HG03575 (cell line): ENCODE measurements around the gene ILKAP.

Source experiments
- ATAC-seq: cut with Tn5 transposase; IDR thresholded peaks from one replicate; pipeline ENCODE4 v1.9.1; 2021; ENCODE audit not compliant: unreplicated experiment, insufficient number of reproducible peaks, low FRiP score; ENCODE audit errors: extremely low read depth

The ILKAP gene

GRCh38 chr2:238238311-238238765 lies 34.8 kb upstream of the ILKAP start:
- no peak for ATAC-seq

DNA sequence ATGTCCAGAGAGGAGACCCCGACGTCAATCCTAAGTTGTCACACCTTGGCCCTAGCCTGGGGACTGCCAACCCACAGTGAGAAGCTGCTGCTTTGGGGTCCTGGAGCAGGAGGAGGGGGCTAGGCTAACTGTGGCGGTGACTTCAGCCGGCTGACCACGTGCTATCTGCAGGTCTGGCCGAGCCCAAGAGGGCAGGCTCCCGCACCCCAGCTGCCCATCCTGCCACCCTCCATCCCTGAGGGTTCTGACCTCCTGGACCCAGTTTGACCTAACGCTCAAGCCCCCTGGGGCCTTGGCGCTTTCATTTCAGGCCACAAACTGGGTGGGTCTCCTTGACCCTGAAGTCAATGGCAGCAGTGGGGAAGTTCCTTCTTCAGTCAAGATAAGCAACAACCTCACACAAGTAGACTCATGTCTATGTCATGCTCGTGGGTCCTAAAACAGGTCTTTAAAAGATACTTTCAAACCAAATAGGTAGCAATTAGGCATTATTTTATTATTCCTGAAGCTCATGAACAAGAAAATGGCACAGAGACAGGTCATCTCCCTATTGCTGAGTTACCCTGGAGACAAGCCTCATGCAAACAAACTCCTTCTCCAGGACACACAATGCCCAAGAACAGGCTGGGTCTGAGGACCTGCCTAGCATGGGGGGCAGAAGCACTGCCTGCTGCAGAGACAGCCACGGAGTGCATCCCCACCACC lies 34.1 kb upstream of the ILKAP start:
- no peak for ATAC-seq

- ATAC-seq: no peak
Observed at GRCh38 chr2:238236571-238236970, 33.1 kb upstream of the ILKAP start.

DNA sequence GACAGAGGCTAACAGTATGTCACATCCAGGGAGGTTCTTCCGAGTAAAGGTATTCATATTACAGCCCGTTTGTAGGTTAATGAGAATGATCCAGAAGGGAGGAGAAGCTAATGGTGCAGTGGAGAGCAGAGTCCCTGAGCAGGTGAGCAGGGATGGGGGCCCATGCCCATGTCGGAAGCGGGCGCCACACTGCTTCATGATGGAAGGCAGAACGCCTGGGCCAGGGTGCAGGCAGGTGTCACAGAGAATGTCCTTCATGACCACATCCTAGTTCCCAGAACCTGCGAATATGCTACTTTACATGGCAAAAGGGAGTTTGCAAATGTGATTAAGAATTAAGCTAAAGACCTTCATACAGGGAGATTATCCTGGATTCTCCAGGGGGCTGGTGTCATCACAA lies 32.4 kb upstream of the ILKAP start:
- no peak for ATAC-seq

DNA sequence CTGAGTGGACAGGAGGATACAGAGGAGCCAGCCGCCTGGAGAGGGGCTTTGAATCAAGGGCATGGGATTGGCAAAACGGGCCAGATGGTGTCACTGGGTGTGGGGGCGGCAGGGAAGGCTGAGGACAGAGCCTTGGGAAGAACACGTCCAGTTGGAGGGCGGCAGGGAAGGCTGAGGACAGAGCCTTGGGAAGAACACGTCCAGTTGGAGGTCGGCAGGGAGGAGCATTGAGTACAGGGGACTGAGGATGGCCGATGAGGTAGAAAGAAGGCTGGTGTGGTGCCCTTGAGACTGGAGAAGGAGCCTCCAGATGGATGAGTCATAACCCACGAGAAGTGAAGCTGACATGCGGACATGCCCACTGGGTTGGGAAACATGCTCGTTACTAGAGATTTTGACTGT lies 31.8 kb upstream of the ILKAP start:
- no peak for ATAC-seq

DNA sequence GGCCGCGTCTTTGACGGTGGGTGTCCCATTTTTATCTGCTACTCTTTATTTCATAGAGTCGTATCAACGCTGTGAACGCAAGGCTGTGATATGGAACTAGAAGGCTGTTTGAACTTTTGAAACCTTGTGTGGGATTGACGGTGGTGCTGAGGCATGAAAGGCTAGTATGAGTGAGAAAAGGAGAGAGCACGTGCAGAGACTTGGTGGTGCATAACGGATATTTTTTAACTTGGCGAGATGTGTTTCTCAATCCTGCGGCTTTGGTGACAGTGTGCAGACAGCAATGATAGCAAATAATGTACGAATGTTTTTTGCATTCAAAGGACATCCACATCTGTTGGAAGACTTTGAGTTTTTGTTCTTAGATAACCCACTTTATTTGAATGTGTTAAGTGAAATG lies 30.1 kb upstream of the ILKAP start:
- no peak for ATAC-seq

DNA sequence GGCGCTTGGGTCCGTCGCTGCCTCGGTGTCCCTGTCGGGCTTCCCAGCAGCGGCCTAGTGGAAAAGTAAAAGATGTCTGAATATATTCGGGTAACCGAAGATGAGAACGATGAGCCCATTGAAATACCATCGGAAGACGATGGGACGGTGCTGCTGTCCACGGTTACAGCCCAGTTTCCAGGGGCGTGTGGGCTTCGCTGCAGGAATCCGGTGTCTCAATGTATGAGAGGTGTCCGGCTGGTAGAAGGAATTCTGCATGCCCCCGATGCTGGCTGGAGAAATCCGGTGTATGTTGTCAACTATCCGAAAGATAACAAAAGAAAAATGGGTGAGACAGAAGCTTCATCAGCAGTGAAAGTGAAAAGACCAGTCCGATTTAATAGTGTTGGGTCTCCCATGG lies 28.3 kb upstream of the ILKAP start:
- ATAC-seq: no peak

- no peak for ATAC-seq
Observed at GRCh38 chr2:238231251-238231793, 27.8 kb upstream of the ILKAP start.

- no peak for ATAC-seq
Observed at GRCh38 chr2:238230699-238231098, 27.2 kb upstream of the ILKAP start.

DNA sequence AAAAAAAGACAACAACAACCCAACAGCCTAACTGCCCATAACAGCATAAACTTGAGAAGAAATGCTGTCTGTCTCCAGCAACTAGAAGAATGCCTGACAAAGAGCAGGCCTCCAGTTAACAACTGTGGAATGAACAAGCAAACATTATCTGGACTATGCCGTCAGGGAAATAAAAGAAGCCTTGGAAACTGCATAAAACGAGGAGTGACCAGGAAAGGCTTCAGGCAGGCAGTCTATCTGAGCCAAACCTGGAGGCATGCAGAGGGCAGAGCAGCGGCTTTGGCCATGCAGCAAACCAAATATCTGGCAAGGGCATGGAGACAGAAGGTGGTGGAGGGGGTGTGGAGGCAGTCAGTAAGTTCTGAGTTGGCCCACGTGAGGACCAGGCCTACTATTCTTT lies 25.2 kb upstream of the ILKAP start:
- no peak for ATAC-seq

- no peak for ATAC-seq
Observed at GRCh38 chr2:238227587-238228032, 24.1 kb upstream of the ILKAP start.

- no peak for ATAC-seq
Observed at GRCh38 chr2:238226698-238227586, 23.4 kb upstream of the ILKAP start.

- ATAC-seq: no peak
Observed at GRCh38 chr2:238225911-238226697, 22.6 kb upstream of the ILKAP start.

GRCh38 chr2:238225121-238225520 lies 21.6 kb upstream of the ILKAP start:
- no peak for ATAC-seq

DNA sequence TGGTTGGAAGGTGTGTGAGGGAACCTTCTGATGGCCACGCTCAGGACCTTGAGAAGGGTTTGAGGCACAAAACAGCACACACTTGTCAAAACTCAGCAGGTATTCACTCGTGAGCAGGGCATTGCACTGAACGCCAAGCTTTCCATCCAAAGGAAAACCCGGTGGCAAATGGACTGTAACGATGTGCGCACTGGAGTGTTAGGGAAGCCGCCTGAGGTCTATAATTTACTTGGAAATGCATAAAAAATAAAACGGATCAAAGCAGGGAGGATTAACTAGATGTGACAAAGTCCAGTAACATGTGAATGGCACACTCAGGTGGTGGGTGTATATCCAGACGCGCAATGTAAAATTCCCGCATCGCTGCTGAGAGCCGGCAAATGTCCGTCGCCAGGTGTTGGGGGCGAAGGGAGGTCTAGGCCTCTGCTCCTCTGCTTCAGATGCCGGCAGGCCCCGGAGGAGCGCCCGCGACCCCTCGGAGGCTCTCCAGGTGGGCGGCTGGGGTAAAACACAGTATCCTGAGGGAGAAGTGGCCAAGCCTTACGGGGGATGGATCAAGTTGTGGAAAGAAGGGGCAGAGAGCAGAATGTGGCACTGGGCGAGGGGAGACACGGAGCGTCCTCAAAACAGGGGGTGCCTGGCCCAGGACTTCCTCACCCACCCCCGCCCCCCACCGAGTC lies 21.0 kb upstream of the ILKAP start:
- ATAC-seq: no peak

- no peak for ATAC-seq
Observed at GRCh38 chr2:238220892-238221521, 17.5 kb upstream of the ILKAP start.

GRCh38 chr2:238220274-238220891 lies 16.9 kb upstream of the ILKAP start:
- no peak for ATAC-seq

DNA sequence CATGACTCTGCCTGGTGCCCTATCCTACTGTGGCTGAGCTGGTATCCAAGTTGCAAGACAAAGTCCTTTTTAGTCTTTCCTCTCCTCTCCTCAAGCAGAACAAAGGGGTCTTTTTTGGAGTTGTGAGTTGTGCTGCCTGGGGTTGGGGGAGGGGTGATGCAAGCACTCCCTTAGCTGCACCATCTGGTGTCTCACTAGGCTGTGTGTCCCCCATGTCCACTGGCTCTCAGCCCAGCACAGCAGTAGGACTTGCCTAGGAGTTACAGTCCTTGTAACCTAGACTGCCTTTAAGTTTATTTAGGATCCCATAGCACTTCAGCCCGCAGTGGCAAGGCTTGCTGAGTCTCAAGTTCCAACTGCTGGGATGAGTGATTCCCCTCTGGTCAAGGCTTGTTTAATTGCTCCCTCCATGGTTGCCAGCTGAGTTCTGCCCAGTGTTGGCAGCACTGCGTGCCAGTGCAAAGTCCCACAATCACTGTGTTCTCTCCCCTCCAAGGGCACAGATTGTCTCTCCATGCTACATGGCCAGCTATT lies 13.2 kb upstream of the ILKAP start:
- no peak for ATAC-seq
